Nephron progenitor cell (in vitro differentiated cells): ENCODE data around the gene RITA1.

Experiments used
- DNase-seq: peaks from one replicate; pipeline ENCODE4 v3.0.0; 2021
- H3K27ac Mint-ChIP-seq: 2 replicates; pipeline ENCODE4 v1.8.0; 2021; ENCODE audit warnings: mild to moderate bottlenecking, moderate library complexity, mixed read lengths
- H3K27me3 Mint-ChIP-seq: 2 replicates; pipeline ENCODE4 v1.8.0; 2021; ENCODE audit warnings: mild to moderate bottlenecking, low read depth, mixed read lengths; ENCODE audit not compliant: poor library complexity
- H3K36me3 Mint-ChIP-seq: 2 replicates; pipeline ENCODE4 v1.8.0; 2021; ENCODE audit warnings: low read depth, mixed read lengths
- H3K4me1 Mint-ChIP-seq: 2 replicates; pipeline ENCODE4 v1.8.0; 2021; ENCODE audit warnings: mixed read lengths
- H3K4me3 Mint-ChIP-seq: 2 replicates; pipeline ENCODE4 v1.8.0; 2021; ENCODE audit warnings: mild to moderate bottlenecking, moderate library complexity, mixed read lengths
- H3K9me3 Mint-ChIP-seq: 2 replicates; pipeline ENCODE4 v1.8.0; 2021; ENCODE audit warnings: mild to moderate bottlenecking, moderate library complexity, mixed read lengths
- CTCF ChIP-seq: fragments of 200-600 bp; sonication (generic); IDR thresholded peaks from 2 replicates; pipeline ENCODE4 v1.5.0; 2021; ENCODE audit warnings: antibody characterized with exemption

The RITA1 gene

GRCh38 chr12:113220593-113221180 lies 35.2 kb downstream of the RITA1 start:
- no peak for DNase-seq
- peak overlapping the region; percentile 68 for H3K27ac Mint-ChIP-seq
- peaks cover 3% of the 10 kb centered on the region for H3K27me3 Mint-ChIP-seq
- no peak for TF ChIP-seq CTCF
- no peaks in the 10 kb centered on the region for H3K9me3 Mint-ChIP-seq
- H3K4me1 Mint-ChIP-seq, result peaks cover 46% of the 10 kb centered on the region
- peak overlapping the region; percentile 86 for H3K4me3 Mint-ChIP-seq
- no peaks in the 10 kb centered on the region for H3K36me3 Mint-ChIP-seq

- Mint-ChIP-seq H3K4me3 (peak within 1 kb of the TSS; percentile 86), H3K4me1 (peaks cover 41% of the 10 kb centered on the region), H3K27ac (peak within 1 kb of the TSS; percentile 68), H3K36me3 (no peaks in the 10 kb centered on the region), H3K27me3 (peaks cover 3% of the 10 kb centered on the region), H3K9me3 (no peaks in the 10 kb centered on the region)
- peak; percentile 99 for DNase-seq
- no peak for TF ChIP-seq CTCF
Measured at GRCh38 chr12:113221181-113221996, 35.9 kb downstream of the RITA1 start, which contains the start of gene TPCN1. TSS of gene TPCN1 (plus strand) at chr12:113221464. CDS start at chr12:113226853, 5,389 bp downstream.

GRCh38 chr12:113221997-113222729 lies 36.6 kb downstream of the RITA1 start:
- Mint-ChIP-seq H3K27ac (no peak overlapping the region), H3K4me3 (peak overlapping the region; percentile 86), H3K4me1 (peaks cover 43% of the 10 kb centered on the region), H3K9me3 (no peaks in the 10 kb centered on the region), H3K36me3 (peaks cover under 1% of the 10 kb centered on the region), H3K27me3 (peaks cover under 1% of the 10 kb centered on the region)
- no peak for DNase-seq
- TF ChIP-seq CTCF, result no peak

GRCh38 chr12:113222730-113223531 lies 37.4 kb downstream of the RITA1 start:
- H3K4me1 Mint-ChIP-seq, result peaks cover 46% of the 10 kb centered on the region
- TF ChIP-seq CTCF, result no peak
- no peak for DNase-seq
- no peaks in the 10 kb centered on the region for H3K27me3 Mint-ChIP-seq
- peak overlapping the region; percentile 77 for H3K27ac Mint-ChIP-seq
- H3K4me3 Mint-ChIP-seq, result peak overlapping the region; percentile 86
- peaks cover 6% of the 10 kb centered on the region for H3K36me3 Mint-ChIP-seq
- no peaks in the 10 kb centered on the region for H3K9me3 Mint-ChIP-seq

- no peak for TF ChIP-seq CTCF
Measured at GRCh38 chr12:113224955-113225354, 39.4 kb downstream of the RITA1 start.

More at GRCh38 chr12:113224955-113225354, 39.4 kb downstream of the RITA1 start:
- no peaks in the 10 kb centered on the region for H3K27me3 Mint-ChIP-seq
- no peak for DNase-seq
- peaks cover 50% of the 10 kb centered on the region for H3K4me1 Mint-ChIP-seq
- no peaks in the 10 kb centered on the region for H3K9me3 Mint-ChIP-seq
- H3K27ac Mint-ChIP-seq, result no peak overlapping the region
- peaks cover 9% of the 10 kb centered on the region for H3K36me3 Mint-ChIP-seq
- H3K4me3 Mint-ChIP-seq, result no peak overlapping the region
